ENCODE data around the gene ACTMAP. TPM values are rescaled to one million over a fixed set of nuclear protein-coding genes. Genes with fewer than 3 reads are reported as not detected.

ACTMAP gene
- total RNA-seq, 1 donor = 1.1 TPM

DNA sequence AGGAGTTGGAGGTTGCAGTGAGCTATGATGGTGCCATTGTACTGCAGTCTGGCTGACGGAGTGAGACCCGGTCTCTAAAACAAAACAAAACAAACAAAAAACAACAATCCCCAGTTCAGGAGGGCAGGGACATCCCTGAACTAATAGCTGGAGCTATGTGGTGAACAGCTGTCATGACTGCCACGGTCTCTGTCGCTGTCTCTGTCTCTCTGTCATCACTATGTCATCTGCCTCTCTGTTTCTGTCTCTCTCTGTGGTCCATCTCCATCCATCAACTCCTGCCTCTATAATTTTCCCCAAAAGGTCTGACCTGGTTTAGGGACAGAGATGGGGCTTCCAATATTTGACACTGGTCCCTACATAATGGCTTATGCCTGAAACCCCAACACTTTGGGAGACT is 26.0 kb downstream of the ACTMAP start:
- H3K36me3 ChIP-seq (ENCODE audit: insufficient read depth, low read length) = peaks cover 40% of the 10 kb centered on the region
- no peak overlapping the region for H3K4me3 ChIP-seq (ENCODE audit: insufficient read depth, low read length)
- H3K27me3 ChIP-seq (ENCODE audit: insufficient read depth, low read length) = no peaks in the 10 kb centered on the region
- H4K20me1 ChIP-seq (ENCODE audit: insufficient read depth, low read length) = peaks cover 14% of the 10 kb centered on the region
- peaks cover 62% of the 10 kb centered on the region for H3K79me2 ChIP-seq (ENCODE audit: insufficient read depth, low read length)
- TF ChIP-seq CTCF (IDR thresholded peaks at IDR 0.05; ENCODE audit: extremely low read depth, low read depth, low read length) = no peak
- H3K4me2 ChIP-seq (ENCODE audit: insufficient read depth, low read length) = no peak overlapping the region
- no peak overlapping the region for H3K27ac ChIP-seq (ENCODE audit: low read depth, low read length)
- peaks cover 24% of the 10 kb centered on the region for H3K4me1 ChIP-seq (ENCODE audit: insufficient read depth, low read length)
- no peak for DNase-seq (ENCODE audit: insufficient read length, low spot score, missing footprints)
- no peak overlapping the region for H2AFZ ChIP-seq (ENCODE audit: low read length)
- no peaks in the 10 kb centered on the region for H3K9me3 ChIP-seq (ENCODE audit: low read depth, low read length)

GRCh38 chr19:40723661-40724254 is 26.5 kb downstream of the ACTMAP start:
- TF ChIP-seq CTCF (IDR thresholded peaks at IDR 0.05; ENCODE audit: extremely low read depth, low read depth, low read length) = no peak
- no peak overlapping the region for H3K4me2 ChIP-seq (ENCODE audit: insufficient read depth, low read length)
- H3K4me3 ChIP-seq (ENCODE audit: insufficient read depth, low read length) = no peak overlapping the region
- H3K27me3 ChIP-seq (ENCODE audit: insufficient read depth, low read length) = no peaks in the 10 kb centered on the region
- H3K79me2 ChIP-seq (ENCODE audit: insufficient read depth, low read length) = peaks cover 68% of the 10 kb centered on the region
- H3K9me3 ChIP-seq (ENCODE audit: low read depth, low read length) = no peaks in the 10 kb centered on the region
- H2AFZ ChIP-seq (ENCODE audit: low read length) = no peak overlapping the region
- peaks cover 15% of the 10 kb centered on the region for H4K20me1 ChIP-seq (ENCODE audit: insufficient read depth, low read length)
- H3K27ac ChIP-seq (ENCODE audit: low read depth, low read length) = no peak overlapping the region
- peaks cover 40% of the 10 kb centered on the region for H3K36me3 ChIP-seq (ENCODE audit: insufficient read depth, low read length)
- H3K4me1 ChIP-seq (ENCODE audit: insufficient read depth, low read length) = peaks cover 25% of the 10 kb centered on the region
- DNase-seq (ENCODE audit: insufficient read length, low spot score, missing footprints) = no peak

DNA sequence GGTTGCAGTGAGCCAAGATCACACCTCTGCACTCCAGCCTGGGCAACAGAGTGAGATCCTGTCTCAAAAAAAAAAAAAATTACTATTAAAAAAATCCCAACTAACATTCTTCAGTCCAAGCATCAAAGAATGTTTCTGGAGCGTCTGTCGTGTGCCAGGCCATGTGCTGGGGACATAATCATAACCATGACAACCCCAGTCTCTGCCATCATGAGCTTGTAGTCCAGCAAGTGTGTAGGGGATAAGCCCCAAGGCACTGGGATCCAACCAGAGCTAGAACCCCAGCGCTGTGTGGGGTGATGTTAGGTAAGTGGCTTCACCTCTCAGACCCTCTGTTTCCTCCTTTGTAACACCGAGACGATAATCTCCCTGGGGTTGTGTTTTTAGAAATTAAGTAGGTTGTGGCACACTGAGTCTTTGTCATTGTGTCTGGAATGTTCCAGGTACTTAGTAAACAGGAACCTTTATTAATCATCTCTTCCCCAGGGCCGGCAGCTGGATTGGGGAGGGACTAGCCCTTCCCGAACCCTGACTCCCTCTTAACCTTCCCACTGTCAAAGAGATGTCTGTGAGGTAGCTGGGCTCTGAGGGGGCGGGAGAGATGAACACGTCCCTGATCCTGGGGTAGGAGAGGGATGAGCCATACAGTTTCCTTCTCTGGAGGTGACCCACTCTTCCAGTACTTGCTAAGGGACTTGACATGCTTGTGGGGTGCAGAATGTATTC is 28.2 kb downstream of the ACTMAP start:
- H3K36me3 ChIP-seq (ENCODE audit: insufficient read depth, low read length) = peaks cover 27% of the 10 kb centered on the region
- no peaks in the 10 kb centered on the region for H3K9me3 ChIP-seq (ENCODE audit: low read depth, low read length)
- peak overlapping the region; percentile 50 for H3K4me2 ChIP-seq (ENCODE audit: insufficient read depth, low read length)
- peaks cover 83% of the 10 kb centered on the region for H3K79me2 ChIP-seq (ENCODE audit: insufficient read depth, low read length)
- H3K4me3 ChIP-seq (ENCODE audit: insufficient read depth, low read length) = peak overlapping the region; percentile 16
- no peak overlapping the region for H2AFZ ChIP-seq (ENCODE audit: low read length)
- DNase-seq (ENCODE audit: insufficient read length, low spot score, missing footprints) = peak; percentile 79
- H3K4me1 ChIP-seq (ENCODE audit: insufficient read depth, low read length) = peaks cover 35% of the 10 kb centered on the region
- no peaks in the 10 kb centered on the region for H3K27me3 ChIP-seq (ENCODE audit: insufficient read depth, low read length)
- H3K27ac ChIP-seq (ENCODE audit: low read depth, low read length) = peak overlapping the region; percentile 33
- no peak for TF ChIP-seq CTCF (IDR thresholded peaks at IDR 0.05; ENCODE audit: extremely low read depth, low read depth, low read length)
- peaks cover 15% of the 10 kb centered on the region for H4K20me1 ChIP-seq (ENCODE audit: insufficient read depth, low read length)

GRCh38 chr19:40721140-40721486 is 29.2 kb downstream of the ACTMAP start:
- no peak for TF ChIP-seq CTCF (IDR thresholded peaks at IDR 0.05; ENCODE audit: extremely low read depth, low read depth, low read length)
- Histone ChIP-seq H3K4me1 (ENCODE audit: insufficient read depth, low read length) (peaks cover 39% of the 10 kb centered on the region), H3K4me3 (ENCODE audit: insufficient read depth, low read length) (no peak overlapping the region), H3K27ac (ENCODE audit: low read depth, low read length) (peak overlapping the region; percentile 56), H3K4me2 (ENCODE audit: insufficient read depth, low read length) (peak overlapping the region; percentile 77), H3K27me3 (ENCODE audit: insufficient read depth, low read length) (no peaks in the 10 kb centered on the region), H3K79me2 (ENCODE audit: insufficient read depth, low read length) (peaks cover 80% of the 10 kb centered on the region), H4K20me1 (ENCODE audit: insufficient read depth, low read length) (peaks cover 15% of the 10 kb centered on the region), H3K9me3 (ENCODE audit: low read depth, low read length) (no peaks in the 10 kb centered on the region), H3K36me3 (ENCODE audit: insufficient read depth, low read length) (peaks cover 19% of the 10 kb centered on the region), H2AFZ (ENCODE audit: low read length) (no peak overlapping the region)
- DNase-seq (ENCODE audit: insufficient read length, low spot score, missing footprints) = peak; percentile 63
